Neural progenitor cell (in vitro differentiated cells): ENCODE data around the gene CCT6B. TPM values are rescaled to one million over a fixed set of nuclear protein-coding genes. Genes with fewer than 3 reads are reported as not detected.

Experiments used
- DNase-seq: peaks from one replicate; pipeline ENCODE4 v3.0.0-alpha.2; 2016; ENCODE audit warnings: low spot score
- H2AFZ ChIP-seq: fragments of 200-600 bp; sonication (generic); replicated peaks from 2 replicates; pipeline ENCODE4 v1.6.1; 2016; ENCODE audit warnings: antibody characterized with exemption
- H3F3A ChIP-seq: fragments of 200-600 bp; sonication (generic); 2 replicates; pipeline ENCODE4 v1.6.1; 2016; ENCODE audit warnings: antibody characterized with exemption, low read depth
- H3K27ac ChIP-seq: fragments of 200-600 bp; sonication (generic); 2 replicates; pipeline ENCODE4 v1.5.1; 2016; ENCODE audit warnings: mild to moderate bottlenecking
- H3K27me3 ChIP-seq: fragments of 200-600 bp; sonication (generic); 2 replicates; pipeline ENCODE4 v1.6.1; 2016; ENCODE audit warnings: mild to moderate bottlenecking, moderate library complexity
- H3K36me3 ChIP-seq: fragments of 200-600 bp; sonication (generic); 2 replicates; pipeline ENCODE4 v1.5.1; 2016
- H3K4me1 ChIP-seq: fragments of 200-600 bp; sonication (generic); 2 replicates; pipeline ENCODE4 v1.6.1; 2016; ENCODE audit warnings: mixed run types
- H3K4me2 ChIP-seq: fragments of 200-600 bp; sonication (generic); 2 replicates; pipeline ENCODE4 v1.6.1; 2016
- H3K4me3 ChIP-seq: fragments of 200-600 bp; sonication (generic); 2 replicates; pipeline ENCODE4 v1.5.1; 2016
- H3K79me2 ChIP-seq: fragments of 200-600 bp; sonication (generic); 2 replicates; pipeline ENCODE4 v1.6.1; 2016; ENCODE audit warnings: low read depth
- H3K9ac ChIP-seq: fragments of 200-600 bp; sonication (generic); 2 replicates; pipeline ENCODE4 v1.6.1; 2016
- H3K9me3 ChIP-seq: fragments of 200-600 bp; sonication (generic); 2 replicates; pipeline ENCODE4 v1.5.1; 2016; ENCODE audit warnings: low read depth
- H4K20me1 ChIP-seq: fragments of 200-600 bp; sonication (generic); 2 replicates; pipeline ENCODE4 v1.6.1; 2016; ENCODE audit warnings: low read depth
- H3K27ac Mint-ChIP-seq: 3 replicates; pipeline ENCODE4 v1.8.0; 2021; ENCODE audit warnings: mixed read lengths
- H3K27me3 Mint-ChIP-seq: 2 replicates; pipeline ENCODE4 v1.8.0; 2022; ENCODE audit warnings: low read depth, mild to moderate bottlenecking, inconsistent platforms, moderate library complexity, mixed read lengths; ENCODE audit not compliant: insufficient read depth
- H3K36me3 Mint-ChIP-seq: 3 replicates; pipeline ENCODE4 v1.8.0; 2021; ENCODE audit warnings: mixed read lengths
- H3K4me1 Mint-ChIP-seq: 3 replicates; pipeline ENCODE4 v1.8.0; 2021; ENCODE audit warnings: mixed read lengths
- H3K4me3 Mint-ChIP-seq: 3 replicates; pipeline ENCODE4 v1.8.0; 2021; ENCODE audit warnings: mild to moderate bottlenecking, moderate library complexity, mixed read lengths
- H3K9me3 Mint-ChIP-seq: 3 replicates; pipeline ENCODE4 v1.8.0; 2020; ENCODE audit warnings: mixed read lengths
- EZH2 ChIP-seq: fragments of 200-600 bp; sonication (generic); IDR thresholded peaks from 2 replicates; pipeline ENCODE4 v1.6.1; 2017; ENCODE audit warnings: antibody characterized with exemption, mild to moderate bottlenecking, moderate library complexity
- EZH2phosphoT487 ChIP-seq: fragments of 200-600 bp; sonication (generic); IDR thresholded peaks from 2 replicates; pipeline ENCODE4 v1.6.1; 2017; ENCODE audit warnings: antibody characterized with exemption
- total RNA-seq: library from RNA; depleted of rRNA; stranded (reverse); fragments of >200 nt; gene quantifications from 2 replicates; pipeline ENCODE4 v1.2.3, GENCODE V29; 2015; ENCODE audit warnings: low replicate concordance
- TF ChIP-seq, protein P1 (sequence below): fragments of 200-600 bp; sonication (generic); IDR thresholded peaks from 2 replicates; pipeline ENCODE4 v1.5.1; 2017; ENCODE audit warnings: antibody characterized with exemption, mild to moderate bottlenecking

CCT6B gene
- total RNA-seq, 1 donor from 2014 or later, result 5.0 TPM

DNA sequence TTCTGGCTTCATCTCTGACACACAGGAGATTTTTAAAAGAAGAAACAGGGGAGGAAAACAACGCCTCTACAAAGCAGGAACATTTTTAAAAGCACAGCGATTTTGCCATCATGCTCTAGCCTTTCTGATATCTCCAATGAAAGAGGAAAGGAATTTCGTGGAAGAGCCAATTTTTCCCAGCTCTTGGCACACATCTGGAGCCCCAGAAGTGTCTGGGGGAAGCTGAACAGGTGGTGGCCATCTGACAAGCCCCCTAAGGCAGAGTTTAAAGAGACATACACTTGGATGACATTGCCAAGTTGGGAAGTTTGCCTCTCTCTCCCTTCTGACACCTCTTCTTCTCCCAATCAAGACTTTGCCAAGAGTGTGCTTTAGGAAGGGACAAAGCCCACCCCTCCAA lies 82.1 kb downstream of the CCT6B start:
- H3K9ac ChIP-seq, result no peak overlapping the region
- H3K27me3 Mint-ChIP-seq, result peaks cover 6% of the 10 kb centered on the region
- no peak overlapping the region for H2AFZ ChIP-seq
- H3K4me3 Mint-ChIP-seq, result no peak overlapping the region
- H3F3A ChIP-seq, result peaks cover 15% of the 10 kb centered on the region
- H3K27ac ChIP-seq, result no peak overlapping the region
- no peak overlapping the region for H3K4me3 ChIP-seq
- no peaks in the 10 kb centered on the region for H4K20me1 ChIP-seq
- no peak overlapping the region for H3K4me2 ChIP-seq
- no peaks in the 10 kb centered on the region for H3K27me3 ChIP-seq
- H3K79me2 ChIP-seq, result no peaks in the 10 kb centered on the region
- peaks cover 20% of the 10 kb centered on the region for H3K4me1 Mint-ChIP-seq
- no peaks in the 10 kb centered on the region for H3K9me3 ChIP-seq
- no peak overlapping the region for H3K27ac Mint-ChIP-seq
- no peaks in the 10 kb centered on the region for H3K36me3 Mint-ChIP-seq
- peaks cover 18% of the 10 kb centered on the region for H3K4me1 ChIP-seq
- no peak for DNase-seq
- peaks cover 6% of the 10 kb centered on the region for H3K9me3 Mint-ChIP-seq
- no peaks in the 10 kb centered on the region for H3K36me3 ChIP-seq
- TF ChIP-seq EZH2, result no peak
- TF ChIP-seq EZH2phosphoT487, result no peak
- TF ChIP-seq, protein P1, sequence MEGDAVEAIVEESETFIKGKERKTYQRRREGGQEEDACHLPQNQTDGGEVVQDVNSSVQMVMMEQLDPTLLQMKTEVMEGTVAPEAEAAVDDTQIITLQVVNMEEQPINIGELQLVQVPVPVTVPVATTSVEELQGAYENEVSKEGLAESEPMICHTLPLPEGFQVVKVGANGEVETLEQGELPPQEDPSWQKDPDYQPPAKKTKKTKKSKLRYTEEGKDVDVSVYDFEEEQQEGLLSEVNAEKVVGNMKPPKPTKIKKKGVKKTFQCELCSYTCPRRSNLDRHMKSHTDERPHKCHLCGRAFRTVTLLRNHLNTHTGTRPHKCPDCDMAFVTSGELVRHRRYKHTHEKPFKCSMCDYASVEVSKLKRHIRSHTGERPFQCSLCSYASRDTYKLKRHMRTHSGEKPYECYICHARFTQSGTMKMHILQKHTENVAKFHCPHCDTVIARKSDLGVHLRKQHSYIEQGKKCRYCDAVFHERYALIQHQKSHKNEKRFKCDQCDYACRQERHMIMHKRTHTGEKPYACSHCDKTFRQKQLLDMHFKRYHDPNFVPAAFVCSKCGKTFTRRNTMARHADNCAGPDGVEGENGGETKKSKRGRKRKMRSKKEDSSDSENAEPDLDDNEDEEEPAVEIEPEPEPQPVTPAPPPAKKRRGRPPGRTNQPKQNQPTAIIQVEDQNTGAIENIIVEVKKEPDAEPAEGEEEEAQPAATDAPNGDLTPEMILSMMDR, result no peak

Other genes starting within 250 kb of the CCT6B start
- 14.5 and 26.1 TPM in 2 replicates for gene ZNF830, start 80 bp upstream of the CCT6B start, total RNA-seq
- gene LIG3, start 19.1 kb upstream of the CCT6B start, total RNA-seq, result 89.6 and 97.0 TPM in 2 replicates
- 20.6 and 22.3 TPM in 2 replicates for gene RFFL, start 102.2 kb upstream of the CCT6B start, total RNA-seq
- gene RAD51D, start 158.4 kb upstream of the CCT6B start, total RNA-seq, result 9.0 and 13.2 TPM in 2 replicates
- 0.25 TPM in 1 of 2 replicates, not detected in the other for gene FNDC8, start 160.2 kb upstream of the CCT6B start, total RNA-seq
- 12.4 and 29.5 TPM in 2 replicates for gene NLE1, start 180.8 kb upstream of the CCT6B start, total RNA-seq
- not detected in 2 replicates for gene UNC45B, start 186.4 kb upstream of the CCT6B start, total RNA-seq
- gene SLC35G3, start 232.9 kb upstream of the CCT6B start, total RNA-seq, result not detected in 2 replicates